Nephron (organoid): ENCODE measurements around the gene TAF4.

Experiments used
- H3K27ac Mint-ChIP-seq, 3 experiments: 2 replicates each; pipeline ENCODE4 v1.8.0; 2020; ENCODE audit warnings: mixed read lengths in 3 of 3, mild to moderate bottlenecking in 2 of 3, moderate library complexity in 1 of 3
- H3K27me3 Mint-ChIP-seq: 2 replicates; pipeline ENCODE4 v1.8.0; 2021; ENCODE audit warnings: low read depth, mild to moderate bottlenecking, moderate library complexity, mixed read lengths
- H3K36me3 Mint-ChIP-seq: 2 replicates; pipeline ENCODE4 v1.8.0; 2020; ENCODE audit warnings: low read depth, mixed read lengths
- H3K4me1 Mint-ChIP-seq: 2 replicates; pipeline ENCODE4 v1.8.0; 2020; ENCODE audit warnings: mixed read lengths
- H3K4me3 Mint-ChIP-seq, 3 experiments: 2 replicates each; pipeline ENCODE4 v1.8.0; 2020; ENCODE audit warnings: mild to moderate bottlenecking in 3 of 3, mixed read lengths in 3 of 3, moderate library complexity in 2 of 3
- H3K9me3 Mint-ChIP-seq: 2 replicates; pipeline ENCODE4 v1.8.0; 2020; ENCODE audit warnings: mixed read lengths
- CTCF ChIP-seq, 3 experiments: fragments of 200-600 bp; sonication (generic); IDR thresholded peaks; one replicate each; pipeline ENCODE4 v1.5.0; 2021; ENCODE audit warnings: antibody characterized with exemption in 3 of 3; ENCODE audit not compliant: unreplicated experiment in 3 of 3

Gene TAF4

GRCh38 chr20:61966492-61967244 is 99.0 kb downstream of the TAF4 start:
- no peak overlapping the region for H3K27ac Mint-ChIP-seq
- H3K9me3 Mint-ChIP-seq = no peaks in the 10 kb centered on the region
- no peak for TF ChIP-seq CTCF (IDR thresholded peaks at IDR 0.05; ENCODE audit: unreplicated experiment in 3 of 3)
- H3K4me3 Mint-ChIP-seq = no peak overlapping the region
- H3K4me1 Mint-ChIP-seq = no peaks in the 10 kb centered on the region
- peaks cover 10% of the 10 kb centered on the region for H3K27me3 Mint-ChIP-seq
- H3K36me3 Mint-ChIP-seq = peaks cover 4% of the 10 kb centered on the region

- Mint-ChIP-seq H3K27me3 (peaks cover 10% of the 10 kb centered on the region), H3K4me1 (no peaks in the 10 kb centered on the region), H3K36me3 (peaks cover 4% of the 10 kb centered on the region), H3K9me3 (peaks cover 3% of the 10 kb centered on the region), H3K27ac (no peak overlapping the region), H3K4me3 (no peak overlapping the region)
- TF ChIP-seq CTCF (IDR thresholded peaks at IDR 0.05; ENCODE audit: unreplicated experiment in 3 of 3) = no peak
Observed at GRCh38 chr20:61965606-61966491, 99.8 kb downstream of the TAF4 start.

GRCh38 chr20:61964675-61965605 is 100.7 kb downstream of the TAF4 start:
- Mint-ChIP-seq H3K27ac (no peak overlapping the region), H3K36me3 (no peaks in the 10 kb centered on the region), H3K27me3 (peaks cover 10% of the 10 kb centered on the region), H3K4me1 (no peaks in the 10 kb centered on the region), H3K4me3 (no peak overlapping the region), H3K9me3 (peaks cover 3% of the 10 kb centered on the region)
- no peak for TF ChIP-seq CTCF (IDR thresholded peaks at IDR 0.05; ENCODE audit: unreplicated experiment in 3 of 3)

- TF ChIP-seq CTCF (IDR thresholded peaks at IDR 0.05; ENCODE audit: unreplicated experiment in 3 of 3) = no peak
- Mint-ChIP-seq H3K4me3 (no peak overlapping the region), H3K27ac (no peak overlapping the region), H3K4me1 (no peaks in the 10 kb centered on the region), H3K9me3 (peaks cover 3% of the 10 kb centered on the region), H3K36me3 (no peaks in the 10 kb centered on the region), H3K27me3 (peaks cover 10% of the 10 kb centered on the region)
Observed at GRCh38 chr20:61963885-61964674, 101.6 kb downstream of the TAF4 start.

GRCh38 chr20:61963149-61963548 is 102.5 kb downstream of the TAF4 start:
- no peak for TF ChIP-seq CTCF (IDR thresholded peaks at IDR 0.05; ENCODE audit: unreplicated experiment in 3 of 3)
- Mint-ChIP-seq H3K9me3 (peaks cover 3% of the 10 kb centered on the region), H3K4me3 (no peak overlapping the region), H3K27ac (no peak overlapping the region), H3K36me3 (no peaks in the 10 kb centered on the region), H3K27me3 (peaks cover 14% of the 10 kb centered on the region), H3K4me1 (no peaks in the 10 kb centered on the region)
